HT-29 (cell line): Measurements from ENCODE around the gene RMDN3. TPM values are rescaled to one million over a fixed set of nuclear protein-coding genes. Genes with fewer than 3 reads are reported as not detected.
A peak's percentile ranks its signal among the peaks of the same experiment; 100 is the strongest.

Experiments used
- DNase-seq: peaks from one replicate; pipeline ENCODE4 v3.0.0-alpha.2; 2015; ENCODE audit warnings: low spot score
- total RNA-seq: library from RNA; depleted of rRNA; stranded (reverse); fragments of >200 nt; shearing (Covaris generic); gene quantifications from 2 replicates; pipeline ENCODE4 v1.2.3, GENCODE V29; 2014

RMDN3 gene
- total RNA-seq, 1 experiment from 2014 or later: 35.7 TPM

GRCh38 chr15:40772014-40772413, 17.0 kb upstream of the RMDN3 start:
- no peak for DNase-seq

GRCh38 chr15:40771242-40771641, 16.2 kb upstream of the RMDN3 start:
- no peak for DNase-seq

GRCh38 chr15:40770147-40770721, 15.2 kb upstream of the RMDN3 start:
- no peak for DNase-seq

DNA sequence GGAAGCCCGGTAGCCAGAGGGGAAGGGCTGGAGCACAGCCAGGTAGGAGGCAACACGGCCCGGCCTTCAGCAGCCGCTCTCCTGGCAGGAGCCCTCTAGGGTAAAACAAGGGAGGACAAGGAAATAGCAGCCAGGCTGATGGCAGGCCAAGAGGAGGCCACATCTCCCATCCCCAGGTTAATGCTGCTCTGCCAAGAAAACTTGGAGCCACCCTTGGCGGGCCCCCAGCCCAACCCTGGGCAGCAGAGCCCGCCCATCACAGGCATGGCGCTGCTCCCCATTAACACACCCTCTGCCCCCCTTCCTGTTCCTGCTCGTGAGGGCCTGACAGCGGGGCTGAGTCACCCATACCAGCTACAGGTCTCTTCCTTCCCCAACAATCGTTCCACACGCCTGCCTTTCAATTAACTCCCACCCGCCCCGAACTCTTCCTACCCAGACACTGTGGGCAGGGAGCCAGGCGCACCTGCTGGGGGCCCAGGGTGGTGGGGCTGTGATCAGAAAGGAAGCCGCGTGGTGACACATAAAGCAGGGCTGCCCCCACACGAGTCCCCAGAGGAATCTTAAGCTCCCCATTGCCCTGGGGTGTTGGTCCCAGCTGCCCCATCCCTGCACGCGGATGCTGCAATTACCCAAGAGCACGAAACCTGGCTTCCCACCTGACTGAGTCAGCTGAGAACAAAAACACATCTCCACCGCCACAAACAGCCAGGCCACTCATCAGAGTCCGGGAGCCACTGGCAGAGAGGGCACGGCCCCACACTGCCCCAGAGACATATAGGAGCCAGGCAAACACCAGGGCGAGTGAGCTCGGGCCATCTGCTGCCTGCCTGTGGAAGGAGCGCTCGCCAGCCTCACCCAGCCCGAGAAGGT, 14.5 kb upstream of the RMDN3 start, which contains the start of gene C15orf62:
Gene C15orf62 (plus strand): TSS at position 707 of the 873 bp plus-strand sequence. CDS start 516 bp downstream, outside the sequence.
- DNase-seq: peak; percentile 97

DNA sequence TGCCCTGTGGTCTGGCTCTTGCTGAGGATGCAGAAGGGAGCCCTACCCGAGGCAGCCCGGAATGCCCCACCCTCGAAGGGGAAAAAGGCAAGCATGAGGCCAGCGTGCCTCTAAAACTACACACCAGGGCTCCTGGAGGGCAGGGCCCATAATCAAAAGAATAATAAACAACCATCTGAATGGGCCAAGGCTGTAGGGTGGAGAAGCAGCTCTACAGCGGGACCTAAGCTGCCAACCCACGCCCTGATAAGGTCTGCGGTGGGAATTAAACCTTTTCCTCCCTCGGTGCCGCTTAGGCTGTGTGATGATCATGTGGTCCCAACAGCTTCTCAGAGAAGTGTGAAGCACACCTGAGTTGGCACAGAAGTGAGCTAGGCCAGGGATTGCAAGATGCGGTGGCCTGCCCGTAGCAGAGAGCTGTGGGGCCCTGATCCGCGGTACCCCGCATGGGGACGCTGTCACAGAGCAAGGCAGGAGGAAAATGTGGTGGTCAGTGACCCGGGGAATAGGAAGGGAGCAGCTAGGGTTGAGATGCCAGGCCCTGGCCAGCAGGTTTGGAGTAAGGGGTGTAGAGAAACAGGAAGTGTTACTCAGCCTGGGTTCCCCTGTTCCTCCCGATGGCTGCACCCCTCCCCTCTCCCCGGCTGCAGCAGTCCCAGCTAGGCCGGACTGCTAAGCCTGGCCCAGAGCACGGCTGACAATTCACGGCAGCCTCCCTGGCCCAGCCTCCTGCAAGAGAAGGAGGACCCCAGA, 13.6 kb upstream of the RMDN3 start:
- DNase-seq: no peak

- DNase-seq: no peak
These were observed 12.9 kb upstream of the RMDN3 start for GRCh38 chr15:40767838-40768500.

- DNase-seq: peak; percentile 35
These were observed 12.1 kb upstream of the RMDN3 start for GRCh38 chr15:40766906-40767837.

GRCh38 chr15:40766194-40766815, 11.3 kb upstream of the RMDN3 start:
- DNase-seq: no peak

GRCh38 chr15:40764629-40765103, 9.6 kb upstream of the RMDN3 start:
- no peak for DNase-seq

- peak; percentile 93 for DNase-seq
These were observed 9.0 kb upstream of the RMDN3 start, which contains the start of gene GCHFR for GRCh38 chr15:40763801-40764628. Gene GCHFR (plus strand): TSS chr15:40764068. CDS start chr15:40764181, 113 bp downstream.

- DNase-seq: peak; percentile 96
These were observed 8.1 kb upstream of the RMDN3 start for GRCh38 chr15:40762919-40763800.

DNA sequence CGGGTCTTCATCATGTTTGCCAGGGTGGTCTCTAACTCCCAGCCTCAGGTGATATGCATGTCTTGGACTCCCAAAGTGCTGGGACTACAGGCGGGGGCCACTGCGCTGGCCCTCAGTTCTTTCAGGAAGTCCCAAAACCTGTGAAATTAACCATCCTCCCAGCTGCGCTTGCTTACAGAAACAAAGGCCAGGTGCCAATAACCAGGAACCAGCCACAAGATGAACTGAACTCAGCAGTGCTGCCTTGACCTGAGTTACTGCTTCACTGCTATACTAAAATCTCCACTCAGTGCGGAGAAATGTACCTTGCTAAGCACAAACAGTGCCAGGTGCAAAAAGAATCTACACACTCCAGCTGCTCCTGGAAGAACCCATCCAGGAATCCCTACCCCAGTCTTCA, 4.9 kb upstream of the RMDN3 start:
- no peak for DNase-seq

- no peak for DNase-seq
These were observed 1.9 kb upstream of the RMDN3 start for GRCh38 chr15:40756938-40757337.

GRCh38 chr15:40755812-40756208, 756 bp upstream of the RMDN3 start:
- DNase-seq: no peak

DNA sequence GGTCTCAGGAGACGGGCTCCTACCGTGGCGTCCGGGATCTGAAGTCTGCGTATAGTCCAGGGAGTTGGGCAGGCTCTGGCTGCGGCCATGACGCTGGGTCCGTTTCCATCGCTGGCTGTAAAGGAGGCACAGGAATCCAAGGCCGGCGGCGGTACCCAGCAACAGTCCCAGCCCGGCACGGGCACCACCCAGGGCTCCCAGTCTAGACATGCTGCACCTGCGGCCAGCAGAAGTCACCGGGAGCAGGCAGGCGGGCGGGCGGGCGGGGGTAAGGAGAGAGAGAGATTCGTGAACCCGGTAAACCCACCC, 526 bp downstream of the RMDN3 start:
- peak; percentile 48 for DNase-seq

GRCh38 chr15:40751745-40752144, 3.3 kb downstream of the RMDN3 start:
- no peak for DNase-seq

- no peak for DNase-seq
These were observed 4.2 kb downstream of the RMDN3 start for GRCh38 chr15:40750885-40751284.

GRCh38 chr15:40749151-40749630, 5.9 kb downstream of the RMDN3 start:
- DNase-seq: no peak
